IPS-NIHi7 (cell line): Measurements from ENCODE around the gene OS9.

ENCODE experiments used
- DNase-seq: peaks from one replicate; pipeline ENCODE4 v3.0.0; 2012; ENCODE audit warnings: mixed read lengths; ENCODE audit errors: extremely low spot score

OS9 gene

DNA sequence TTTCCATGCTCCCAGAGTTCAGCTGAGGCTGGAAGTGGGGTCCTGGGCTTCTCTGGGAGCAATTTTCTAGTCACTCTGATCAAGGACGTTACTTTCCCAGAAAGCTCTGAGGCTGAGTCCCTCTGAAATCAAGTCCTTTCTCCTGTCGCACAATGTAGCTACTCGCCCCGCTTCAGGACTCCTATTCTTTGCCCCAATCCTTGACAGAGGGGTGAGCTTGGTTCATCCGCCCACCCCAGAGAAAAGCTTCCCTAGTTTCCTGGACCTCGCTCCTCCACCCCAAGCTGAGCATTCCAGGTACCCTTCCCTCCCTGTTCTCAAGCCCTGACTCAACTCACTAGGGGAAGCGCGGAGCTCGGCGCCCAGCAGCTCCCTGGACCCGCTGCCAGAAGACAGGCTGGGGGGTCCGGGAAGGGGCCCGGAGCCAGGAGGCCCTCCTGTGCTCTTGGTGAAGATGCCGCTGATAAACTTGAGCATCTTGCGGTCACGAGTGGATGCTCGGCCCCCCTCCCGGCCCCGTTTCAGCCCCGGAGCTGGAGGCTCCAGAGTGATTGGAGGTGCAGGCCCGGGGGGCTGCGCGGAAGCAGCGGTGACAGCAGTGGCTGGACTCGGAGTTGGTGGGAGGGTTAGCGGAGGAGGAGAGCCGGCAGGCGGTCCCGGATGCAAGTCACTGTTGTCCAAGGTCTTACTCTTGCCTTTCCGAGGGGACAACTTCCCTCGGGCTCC, 43.0 kb downstream of the OS9 start:
- DNase-seq: no peak

DNA sequence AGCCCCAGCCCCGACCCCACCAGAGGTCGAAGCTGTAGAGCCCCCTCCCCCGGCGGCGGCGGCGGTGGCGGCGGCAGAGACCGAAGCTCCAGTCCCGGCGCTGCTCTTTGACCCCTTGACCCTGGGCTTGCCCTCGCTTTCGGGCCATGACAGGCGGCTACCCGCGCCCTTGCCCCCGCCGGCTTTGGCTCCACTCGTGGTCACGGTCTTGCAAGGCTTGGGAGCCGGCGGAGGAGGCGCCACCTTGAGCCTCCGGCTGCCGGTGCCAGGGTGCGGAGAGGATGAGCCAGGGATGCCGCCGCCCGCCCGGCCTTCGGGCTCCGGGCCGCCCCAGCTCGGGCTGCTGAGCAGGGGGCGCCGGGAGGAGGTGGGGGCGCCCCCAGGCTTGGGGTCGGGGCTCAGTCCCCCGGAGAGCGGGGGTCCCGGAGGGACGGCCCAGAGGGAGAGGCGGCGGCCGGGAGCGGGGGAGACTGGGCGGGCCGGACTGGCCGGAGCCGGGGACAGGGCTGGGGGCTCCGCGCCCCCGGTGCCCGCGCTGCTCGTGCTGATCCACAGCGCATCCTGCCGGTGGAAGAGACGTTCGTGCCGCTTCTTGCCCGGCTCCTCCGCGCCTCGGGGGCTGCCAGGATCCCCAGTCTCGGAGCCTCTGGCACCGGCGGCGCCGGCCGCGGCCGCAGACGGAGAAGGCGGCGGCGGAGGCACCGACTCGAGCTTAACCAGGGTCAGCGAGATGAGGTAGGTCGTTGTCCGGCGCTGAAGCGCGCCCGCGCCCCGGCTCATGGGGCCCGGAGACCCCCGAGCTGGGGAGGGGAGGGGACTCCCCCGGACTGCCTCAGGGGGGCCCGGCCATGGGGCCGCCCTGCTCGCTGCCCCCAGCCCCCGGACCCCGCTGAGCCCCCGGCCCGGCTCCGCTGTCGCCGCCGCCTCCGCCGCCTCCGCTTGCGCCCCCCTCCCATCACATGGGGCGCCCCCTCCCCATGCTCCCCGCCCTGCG, 43.8 kb downstream of the OS9 start:
- DNase-seq: no peak

GRCh38 chr12:57738661-57739237, 44.8 kb downstream of the OS9 start, which contains the start of gene AGAP2:
Gene AGAP2 (minus strand): TSS chr12:57738742. CDS start chr12:57738246, 496 bp downstream.
- DNase-seq: peak; percentile 67

DNA sequence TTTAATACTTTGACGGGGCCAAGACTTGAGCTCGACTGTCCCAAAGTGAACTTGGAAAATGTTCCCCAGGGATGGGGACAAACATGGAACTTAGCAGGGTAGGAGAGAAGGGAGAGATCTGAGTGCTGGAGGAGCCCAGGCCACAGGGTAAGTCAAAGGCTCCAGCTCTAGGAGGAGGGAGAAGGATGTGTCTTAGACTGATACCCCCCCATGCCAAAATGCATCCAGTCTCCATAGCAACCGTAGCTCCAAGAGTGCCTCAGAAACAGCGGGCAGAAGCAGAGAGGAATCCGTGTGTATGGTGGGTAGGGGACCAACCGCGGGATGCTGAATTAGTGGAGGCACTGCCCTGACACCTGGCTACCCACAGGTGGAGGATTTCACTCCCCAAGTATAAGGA, 45.5 kb downstream of the OS9 start:
- no peak for DNase-seq

DNA sequence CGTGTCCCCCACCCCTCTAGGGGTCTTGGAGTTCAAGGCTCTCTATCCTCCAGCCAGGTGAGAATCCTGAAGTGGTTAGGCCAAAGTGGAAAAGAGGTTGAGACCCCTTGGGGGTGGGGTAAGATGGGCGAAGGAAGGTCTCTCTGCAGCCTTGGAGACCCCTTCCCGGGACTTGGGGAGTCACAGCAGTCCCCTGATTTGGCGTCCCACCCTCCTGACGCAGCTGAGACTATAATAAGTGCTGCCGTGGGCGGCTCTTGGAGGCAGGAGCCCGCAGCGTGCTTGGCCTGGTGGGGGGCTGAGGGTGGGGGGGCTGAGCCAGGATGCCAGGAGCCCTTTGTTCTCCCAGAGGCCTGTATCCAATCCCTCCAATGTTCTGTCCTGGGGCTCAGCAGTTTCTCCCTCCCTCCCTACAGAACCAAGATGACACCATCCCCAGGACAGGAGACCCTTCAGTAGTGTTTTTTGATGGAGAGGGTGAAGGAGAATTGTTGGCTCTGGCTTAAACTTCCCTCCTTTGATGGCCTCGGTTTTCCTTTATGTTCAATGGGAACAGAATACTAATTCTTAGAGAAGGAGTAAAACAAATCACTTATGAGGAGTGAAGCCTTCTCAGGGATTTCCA, 46.1 kb downstream of the OS9 start:
- no peak for DNase-seq

DNA sequence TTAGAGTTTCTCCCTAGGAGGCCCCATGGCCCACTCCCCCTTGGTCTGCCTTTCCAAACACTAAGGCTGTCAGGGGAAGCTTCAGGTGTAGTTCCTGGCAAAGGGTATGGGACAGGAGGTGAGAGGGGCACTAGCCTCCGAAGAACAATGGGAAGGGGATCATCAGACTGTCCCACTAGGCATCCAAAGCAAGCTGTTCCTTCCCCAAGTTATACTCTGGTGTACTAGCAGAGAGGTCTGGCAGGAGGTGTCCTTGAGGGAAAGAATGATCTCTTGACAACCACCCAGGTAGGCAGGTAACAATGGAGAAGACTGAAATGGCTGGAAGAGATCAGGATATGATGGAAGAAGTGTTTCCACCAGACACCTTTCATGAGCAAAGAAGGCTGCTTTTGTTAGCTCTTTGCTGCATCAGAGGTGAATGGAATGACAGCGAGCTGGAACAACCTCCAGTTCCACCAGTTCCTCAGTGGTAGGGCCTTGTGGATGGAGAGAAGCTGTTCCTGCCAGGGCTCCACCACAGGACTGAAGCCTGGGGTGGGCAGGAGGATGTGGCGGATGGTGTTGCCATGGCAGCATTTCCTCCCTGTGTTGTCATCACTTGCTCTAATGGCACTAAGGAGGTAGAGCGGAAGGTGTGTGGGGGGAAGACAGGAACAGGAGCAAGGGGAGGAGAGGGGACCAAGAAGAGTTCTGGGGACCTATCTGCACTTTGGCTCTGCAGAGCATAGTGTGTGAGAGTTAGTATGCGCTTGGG, 46.9 kb downstream of the OS9 start:
- no peak for DNase-seq

DNA sequence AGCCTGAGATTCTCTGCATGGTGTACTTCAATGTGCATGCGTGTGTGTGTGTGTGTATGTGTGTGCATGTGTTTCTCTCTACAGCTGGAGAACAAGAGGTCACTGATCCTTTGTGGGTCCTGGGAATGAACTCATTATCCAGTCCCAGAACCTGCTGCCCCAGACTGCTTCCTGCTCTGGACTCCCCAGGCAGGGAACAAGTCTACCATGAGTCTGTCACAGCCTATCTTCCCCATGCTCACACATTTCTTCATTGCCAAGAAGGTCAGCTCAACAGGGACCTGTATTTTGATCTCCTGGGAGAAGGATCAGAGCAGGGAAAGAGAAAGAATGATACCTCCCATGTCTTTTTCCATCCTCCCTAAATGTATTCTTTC, 47.5 kb downstream of the OS9 start:
- no peak for DNase-seq

GRCh38 chr12:57741844-57742738, 48.2 kb downstream of the OS9 start:
- DNase-seq: no peak

GRCh38 chr12:57743769-57744168, 49.8 kb downstream of the OS9 start:
- DNase-seq: no peak

- peak; percentile 59 for DNase-seq
Observed at GRCh38 chr12:57744194-57744776, 50.4 kb downstream of the OS9 start.

GRCh38 chr12:57744777-57745484, 51.0 kb downstream of the OS9 start, which contains the start of gene TSPAN31:
Gene TSPAN31 (plus strand): TSS chr12:57745039. CDS start chr12:57745155, 116 bp downstream.
- peak; percentile 89 for DNase-seq

GRCh38 chr12:57745485-57745881, 51.6 kb downstream of the OS9 start:
- DNase-seq: no peak

- DNase-seq: no peak
Observed at GRCh38 chr12:57746025-57746424, 52.1 kb downstream of the OS9 start.

- no peak for DNase-seq
Observed at GRCh38 chr12:57749061-57749460, 55.1 kb downstream of the OS9 start.

GRCh38 chr12:57750561-57751431, 56.9 kb downstream of the OS9 start:
- DNase-seq: no peak

DNA sequence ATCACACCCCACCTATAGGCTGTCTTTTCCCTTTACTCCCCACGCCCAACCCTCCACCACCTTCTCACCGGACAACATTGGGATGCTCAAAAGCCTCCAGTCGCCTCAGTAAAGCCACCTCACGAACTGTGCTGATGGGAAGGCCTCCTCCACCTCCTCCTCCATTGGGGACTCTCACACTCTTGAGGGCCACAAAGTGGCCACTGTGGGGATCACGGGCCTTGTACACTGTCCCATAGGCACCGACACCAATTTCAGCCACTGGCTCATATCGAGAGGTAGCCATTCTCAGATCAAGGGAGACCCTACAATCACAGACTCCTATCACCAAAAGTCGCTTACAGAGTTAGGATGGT, 57.5 kb downstream of the OS9 start:
- no peak for DNase-seq

- peak; percentile 96 for DNase-seq
Observed at GRCh38 chr12:57751788-57752667, 58.1 kb downstream of the OS9 start, which contains the start of gene CDK4. Gene CDK4 (minus strand): TSS chr12:57752310. CDS start chr12:57751717, 593 bp downstream.
